ENCODE measurements around the gene FOXD4L3. TPM values are rescaled to one million over a fixed set of nuclear protein-coding genes. Genes with fewer than 3 reads are reported as not detected.
A peak's percentile ranks its signal among the peaks of the same experiment; 100 is the strongest.
"Not testable (repeated sequence)": the region's sequence is repeated elsewhere in the genome, so short reads cannot be mapped to it uniquely, and the experiment has no call there.

The FOXD4L3 gene
- total RNA-seq (2021) = 0.26 TPM in 1 of 2 replicates, not detected in the other
- long read RNA-seq = 0 reads

DNA sequence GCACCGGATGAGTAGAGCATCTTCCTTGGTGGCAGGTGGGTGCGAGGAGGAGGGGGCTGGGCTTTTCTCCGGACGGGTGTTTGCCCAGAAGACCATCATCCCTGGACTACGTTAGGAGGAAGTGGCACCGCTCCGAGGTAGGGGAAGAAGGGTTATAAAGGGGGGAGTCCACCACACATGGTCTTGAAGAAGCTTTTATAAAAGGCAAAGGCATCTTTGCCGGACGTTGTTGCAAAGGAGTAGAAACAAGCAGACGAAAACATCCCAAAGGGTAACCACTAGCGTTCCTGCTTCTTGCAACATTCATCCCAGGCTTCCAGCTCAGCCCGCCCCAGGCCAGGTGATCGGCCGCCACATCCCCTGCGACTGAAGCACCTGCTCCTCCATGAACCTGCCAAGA lies at the start of gene FOXD4L3:
FOXD4L3 (plus strand) TSS at position 301 of the 400 bp plus-strand sequence; CDS start at position 386, 85 bp downstream.
- H3K4me3 Mint-ChIP-seq; H3K18ac ChIP-seq (ENCODE audit: insufficient read length, low read depth, low read length); H2AFZ ChIP-seq (ENCODE audit: low read length); H3K14ac ChIP-seq (ENCODE audit: insufficient read depth, low read length); H3K23ac ChIP-seq (ENCODE audit: insufficient read length, low read depth, low read length); H3K4me2 ChIP-seq (ENCODE audit: insufficient read depth, insufficient read length, low read length); H2BK120ac ChIP-seq (ENCODE audit: low read depth, low read length, poor library complexity, severe bottlenecking); H3K4me1 ChIP-seq (ENCODE audit: insufficient read depth, low read length); H3K27ac ChIP-seq (ENCODE audit: insufficient read length, low read depth, low read length); H3K4ac ChIP-seq (ENCODE audit: low read depth, low read length); H4K20me1 ChIP-seq (ENCODE audit: control insufficient read depth, insufficient read depth, insufficient read length); H2BK20ac ChIP-seq (ENCODE audit: low read depth, low read length, poor library complexity, severe bottlenecking); H3K56ac ChIP-seq (ENCODE audit: insufficient read length, low read depth, low read length); H4K8ac ChIP-seq (replicated peaks; ENCODE audit: insufficient read length, low read depth, low read length); H2BK12ac ChIP-seq (ENCODE audit: insufficient read length, low read depth, low read length); H2AK5ac ChIP-seq (ENCODE audit: insufficient read length, low read length); H3K23me2 ChIP-seq (ENCODE audit: insufficient read length, low read depth, low read length, poor library complexity, severe bottlenecking); H3K4me1 Mint-ChIP-seq; H3K36me3 Mint-ChIP-seq (ENCODE audit: insufficient read depth in 1 of 3, low read depth in 3 of 3); H4K5ac ChIP-seq (ENCODE audit: insufficient read length, low read depth, low read length); H3K9me3 Mint-ChIP-seq; DNase-seq; H3T11ph ChIP-seq (ENCODE audit: low read length); H3K27ac Mint-ChIP-seq; H3K79me1 ChIP-seq (ENCODE audit: insufficient read depth, low read depth, low read length, poor library complexity, severe bottlenecking); H3K9ac ChIP-seq (ENCODE audit: extremely low read depth, insufficient read length, low read length); H3K9me3 ChIP-seq (ENCODE audit: control insufficient read depth, low read depth, low read length); H4K91ac ChIP-seq (ENCODE audit: insufficient read length, low read depth, low read length); H3K27me3 ChIP-seq (ENCODE audit: insufficient read depth, low read length); H2BK5ac ChIP-seq (ENCODE audit: insufficient read length, low read length); H3K79me2 ChIP-seq (ENCODE audit: insufficient read depth, low read length); H2BK15ac ChIP-seq (ENCODE audit: low read depth, low read length): not testable (repeated sequence)
- peaks cover 19% of the 10 kb centered on the region for H3K27me3 Mint-ChIP-seq (ENCODE audit: low read depth)
- WGBS (ENCODE audit: extremely low coverage, insufficient read length, low lambda C conversion rate) = no CpG with 5 or more reads among the region's 15 CpGs

DNA sequence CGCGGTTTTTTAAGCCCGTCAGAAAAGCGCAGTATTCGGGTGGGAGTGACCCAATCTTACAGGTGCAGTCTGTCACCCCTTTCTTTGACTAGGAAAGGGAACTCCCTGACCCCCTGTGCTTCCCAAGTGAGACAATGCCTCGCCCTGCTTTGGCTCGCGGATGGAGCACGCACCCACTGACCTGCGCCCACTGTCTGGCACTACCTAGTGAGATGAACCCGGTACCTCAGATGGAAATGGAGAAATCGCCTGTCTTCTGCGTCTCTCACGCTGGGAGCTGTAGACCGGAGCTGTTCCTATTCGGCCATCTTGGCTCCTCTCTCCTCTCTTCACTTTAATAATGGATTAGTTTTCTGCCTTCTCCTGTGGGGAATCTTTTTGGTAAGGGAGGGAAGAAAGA lies 21.6 kb upstream of the FOXD4L3 start:
- not testable (repeated sequence) for H2AK5ac ChIP-seq (ENCODE audit: insufficient read length, low read length); H3K4me1 ChIP-seq (ENCODE audit: insufficient read depth, low read length); H3K36me3 Mint-ChIP-seq (ENCODE audit: insufficient read depth in 1 of 3, low read depth in 3 of 3); H4K20me1 ChIP-seq (ENCODE audit: control insufficient read depth, insufficient read depth, insufficient read length); H2BK20ac ChIP-seq (ENCODE audit: low read depth, low read length, poor library complexity, severe bottlenecking); H4K8ac ChIP-seq (replicated peaks; ENCODE audit: insufficient read length, low read depth, low read length); DNase-seq; H3K4me2 ChIP-seq (ENCODE audit: insufficient read depth, insufficient read length, low read length); H3K9ac ChIP-seq (ENCODE audit: extremely low read depth, insufficient read length, low read length); H3K79me1 ChIP-seq (ENCODE audit: insufficient read depth, low read depth, low read length, poor library complexity, severe bottlenecking); H4K91ac ChIP-seq (ENCODE audit: insufficient read length, low read depth, low read length); H3K56ac ChIP-seq (ENCODE audit: insufficient read length, low read depth, low read length); H2BK120ac ChIP-seq (ENCODE audit: low read depth, low read length, poor library complexity, severe bottlenecking); H2AFZ ChIP-seq (ENCODE audit: low read length); H3K4ac ChIP-seq (ENCODE audit: low read depth, low read length); H3K4me1 Mint-ChIP-seq; H3K27me3 ChIP-seq (ENCODE audit: insufficient read depth, low read length); H2BK12ac ChIP-seq (ENCODE audit: insufficient read length, low read depth, low read length); H3K27ac ChIP-seq (ENCODE audit: insufficient read length, low read depth, low read length); H3K18ac ChIP-seq (ENCODE audit: insufficient read length, low read depth, low read length); H3K27me3 Mint-ChIP-seq (ENCODE audit: low read depth); H3K79me2 ChIP-seq (ENCODE audit: insufficient read depth, low read length); H3K9me3 Mint-ChIP-seq; H3K14ac ChIP-seq (ENCODE audit: insufficient read depth, low read length); H2BK5ac ChIP-seq (ENCODE audit: insufficient read length, low read length); H3K9me3 ChIP-seq (ENCODE audit: control insufficient read depth, low read depth, low read length); H3T11ph ChIP-seq (ENCODE audit: low read length); H2BK15ac ChIP-seq (ENCODE audit: low read depth, low read length); H3K23ac ChIP-seq (ENCODE audit: insufficient read length, low read depth, low read length); H4K5ac ChIP-seq (ENCODE audit: insufficient read length, low read depth, low read length); H3K23me2 ChIP-seq (ENCODE audit: insufficient read length, low read depth, low read length, poor library complexity, severe bottlenecking)
- no CpG with 5 or more reads among the region's 16 CpGs for WGBS (ENCODE audit: extremely low coverage, insufficient read length, low lambda C conversion rate)
- peak overlapping the region; percentile 62 to 71 for H3K4me3 Mint-ChIP-seq
- H3K27ac Mint-ChIP-seq = peak overlapping the region in 2 of 3 experiments; percentile 74 to 87; a peak in 2 of 7 replicates

Data from H9 (cell line).